NT2/D1 (cell line): ENCODE data around the gene GPAM.

Source experiments
- DNase-seq: peaks from one replicate; pipeline ENCODE4 v3.0.0-alpha.2; 2011; ENCODE audit warnings: low read depth, low spot score
- H3K27me3 ChIP-seq: 2 replicates; pipeline ENCODE4 v1.6.0; 2011; ENCODE audit warnings: mild to moderate bottlenecking; ENCODE audit not compliant: insufficient read length, insufficient read depth
- H3K36me3 ChIP-seq: 2 replicates; pipeline ENCODE4 v1.6.1; 2011; ENCODE audit warnings: mild to moderate bottlenecking, low read length, mixed read lengths; ENCODE audit not compliant: insufficient read depth, insufficient read length
- H3K4me1 ChIP-seq: 2 replicates; pipeline ENCODE4 v1.5.1; 2011; ENCODE audit not compliant: insufficient read depth, insufficient read length
- H3K4me3 ChIP-seq: 2 replicates; pipeline ENCODE4 v1.5.1; 2011; ENCODE audit warnings: low read depth; ENCODE audit not compliant: insufficient read length
- H3K9ac ChIP-seq: 2 replicates; pipeline ENCODE4 v1.6.0; 2011; ENCODE audit warnings: low read depth; ENCODE audit not compliant: insufficient read length
- H3K9me3 ChIP-seq: 2 replicates; pipeline ENCODE4 v1.5.1; 2011; ENCODE audit warnings: mild to moderate bottlenecking, low read length; ENCODE audit not compliant: insufficient read depth
- SUZ12 ChIP-seq: IDR thresholded peaks from 2 replicates; pipeline ENCODE4 v1.6.1; 2011; ENCODE audit not compliant: insufficient read length, insufficient read depth; ENCODE audit errors: extremely low read depth
- YY1 ChIP-seq: IDR thresholded peaks from 2 replicates; pipeline ENCODE4 v1.6.1; 2011; ENCODE audit not compliant: insufficient read length, insufficient read depth
- ZNF274 ChIP-seq: IDR thresholded peaks from 2 replicates; pipeline ENCODE4 v1.6.1; 2011; ENCODE audit warnings: mild to moderate bottlenecking, low read depth, low read length

Gene GPAM

DNA sequence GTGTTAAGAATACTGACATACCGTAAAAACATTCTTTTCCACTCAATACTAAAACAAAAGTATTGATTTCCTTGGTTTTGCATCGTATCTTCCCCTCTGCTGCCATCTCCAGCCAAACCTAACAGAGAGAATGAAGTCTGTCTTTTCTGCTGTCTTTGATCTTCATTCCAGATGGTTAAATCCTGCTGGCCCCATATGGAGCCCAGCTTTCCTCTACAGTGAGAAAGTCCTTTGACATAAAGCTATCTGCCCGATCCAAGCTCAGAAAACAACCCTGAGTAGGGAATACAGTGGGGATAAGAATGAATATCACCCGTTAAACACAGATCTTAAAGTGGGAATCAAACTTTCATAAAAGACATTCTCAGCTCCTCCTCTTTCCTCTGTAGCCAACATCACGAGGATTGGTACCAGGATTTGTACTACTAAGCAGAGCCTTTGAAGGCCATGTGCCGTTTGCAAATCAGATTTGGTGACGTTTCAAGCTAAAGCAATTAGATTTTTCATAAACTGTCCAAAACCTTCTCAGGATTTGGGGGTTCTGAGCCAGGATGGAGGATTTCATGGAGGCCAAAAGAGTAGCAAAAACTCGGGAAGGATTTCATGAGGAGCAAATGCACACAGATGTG, 30.8 kb upstream of the GPAM start:
- no peaks in the 10 kb centered on the region for H3K27me3 ChIP-seq
- no peaks in the 10 kb centered on the region for H3K4me1 ChIP-seq
- no peaks in the 10 kb centered on the region; the same call in 1 of the 2 replicates for H3K9me3 ChIP-seq
- DNase-seq: no peak
- H3K36me3 ChIP-seq: no peaks in the 10 kb centered on the region
- no peak overlapping the region for H3K9ac ChIP-seq
- TF ChIP-seq ZNF274: no peak
- no peak for TF ChIP-seq SUZ12
- TF ChIP-seq YY1: no peak
- H3K4me3 ChIP-seq: no peak overlapping the region

DNA sequence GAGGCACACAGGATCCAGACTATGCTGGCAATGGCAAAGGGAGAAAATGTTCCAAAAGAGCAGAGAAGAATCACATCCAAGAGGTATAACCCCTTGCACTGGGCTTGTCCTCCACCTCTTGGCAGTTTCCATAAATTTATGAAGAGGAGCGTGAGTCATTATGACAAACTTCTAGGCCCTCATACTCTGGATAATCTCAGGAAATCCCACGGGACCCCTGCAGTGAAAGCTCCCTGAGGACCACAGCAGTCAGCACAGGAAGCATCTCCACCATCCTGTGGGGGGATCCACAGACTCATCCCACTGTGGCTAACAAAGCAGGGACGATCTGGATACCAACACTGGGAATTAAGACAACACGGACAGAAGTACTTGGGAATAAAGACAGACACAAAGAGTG, 30.3 kb upstream of the GPAM start:
- Histone ChIP-seq H3K9me3 (no peaks in the 10 kb centered on the region), H3K27me3 (no peaks in the 10 kb centered on the region), H3K4me1 (no peaks in the 10 kb centered on the region), H3K4me3 (no peak overlapping the region), H3K36me3 (no peaks in the 10 kb centered on the region), H3K9ac (no peak overlapping the region)
- TF ChIP-seq YY1 (no peak), SUZ12 (no peak), ZNF274 (no peak)
- no peak for DNase-seq

DNA sequence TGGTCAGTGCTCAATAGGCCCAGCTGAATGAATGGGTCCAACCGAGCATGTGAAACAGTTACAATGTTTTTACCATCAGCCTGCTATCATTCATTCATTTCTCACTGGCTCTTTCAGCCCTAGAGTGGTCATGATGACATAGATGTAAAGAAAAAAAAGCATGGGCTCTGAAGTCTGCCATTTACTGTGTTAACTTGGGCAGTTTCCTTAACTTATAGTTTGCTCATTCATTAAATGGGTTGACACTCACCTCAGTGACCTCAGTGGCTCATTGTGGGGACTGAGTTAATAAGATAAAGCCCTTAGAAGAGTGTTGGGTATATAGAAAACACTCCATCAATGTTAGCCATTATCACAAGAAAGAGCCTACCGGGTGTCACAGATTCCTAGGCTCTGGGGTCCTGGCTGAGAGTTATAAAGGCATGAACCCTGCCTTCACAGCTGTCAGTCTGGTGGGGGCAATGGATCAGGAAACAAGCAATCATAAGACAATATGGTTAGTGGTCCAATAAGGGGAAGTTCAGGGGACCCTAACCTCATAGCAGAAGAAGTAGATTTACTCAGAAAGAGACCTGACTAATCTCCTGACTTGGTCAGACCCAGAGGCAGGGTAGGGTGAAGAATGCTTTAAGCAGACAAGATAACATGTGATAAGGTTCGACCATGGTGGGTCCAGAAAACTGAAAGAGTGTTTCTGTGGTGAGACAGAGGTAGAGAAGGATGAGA, 29.7 kb upstream of the GPAM start:
- H3K9me3 ChIP-seq: no peaks in the 10 kb centered on the region
- H3K36me3 ChIP-seq: no peaks in the 10 kb centered on the region
- H3K27me3 ChIP-seq: no peaks in the 10 kb centered on the region
- no peak for TF ChIP-seq SUZ12
- TF ChIP-seq ZNF274: no peak
- no peak for TF ChIP-seq YY1
- DNase-seq: no peak
- H3K4me1 ChIP-seq: no peaks in the 10 kb centered on the region
- H3K9ac ChIP-seq: no peak overlapping the region
- H3K4me3 ChIP-seq: no peak overlapping the region

DNA sequence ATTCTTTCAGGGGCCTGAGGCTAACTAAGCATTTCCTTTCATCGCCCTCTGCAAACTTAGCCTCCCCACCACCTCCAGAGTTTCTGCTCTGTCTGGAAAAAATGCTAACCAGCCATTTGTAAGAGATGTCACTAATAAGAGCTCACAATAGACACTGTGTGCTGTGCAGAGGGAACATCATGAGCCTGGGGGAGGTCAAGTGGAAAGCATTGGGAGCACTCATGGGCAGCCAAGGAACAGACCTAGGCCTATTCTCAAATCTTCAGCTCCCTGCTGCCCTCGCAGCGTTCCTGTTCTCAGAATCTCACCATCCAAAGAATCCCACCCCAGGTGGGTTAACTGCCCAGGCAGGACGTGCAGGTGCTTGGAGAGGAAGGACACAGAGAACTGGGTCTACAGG, 27.1 kb upstream of the GPAM start:
- TF ChIP-seq YY1 (no peak), ZNF274 (no peak), SUZ12 (no peak)
- no peak for DNase-seq
- Histone ChIP-seq H3K9me3 (no peaks in the 10 kb centered on the region), H3K4me3 (no peak overlapping the region), H3K27me3 (no peaks in the 10 kb centered on the region), H3K36me3 (no peaks in the 10 kb centered on the region), H3K9ac (no peak overlapping the region), H3K4me1 (no peaks in the 10 kb centered on the region)

DNA sequence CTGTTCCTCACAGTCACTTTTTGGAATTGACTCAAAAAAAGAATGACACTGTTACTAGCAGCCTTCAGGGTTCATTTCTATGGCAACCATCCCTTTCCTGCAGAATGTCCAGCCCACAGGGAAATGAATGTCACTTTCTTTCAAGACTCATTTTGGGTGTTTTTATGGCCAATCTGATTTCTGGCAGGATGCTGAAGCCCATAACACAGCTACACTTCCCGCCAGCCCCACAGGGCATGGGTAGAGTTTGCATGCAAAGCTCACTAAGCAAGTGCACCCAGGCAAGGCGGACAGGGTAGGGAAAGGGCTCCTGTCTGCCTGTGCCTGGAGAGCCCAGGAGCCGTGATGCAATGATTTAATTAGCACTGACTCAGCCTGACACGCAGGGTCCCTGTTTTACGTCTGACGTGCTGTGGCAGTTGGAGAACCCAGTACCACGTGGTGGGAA, 26.1 kb upstream of the GPAM start:
- TF ChIP-seq ZNF274 (no peak), YY1 (no peak), SUZ12 (no peak)
- H3K4me1 ChIP-seq: no peaks in the 10 kb centered on the region
- no peaks in the 10 kb centered on the region for H3K9me3 ChIP-seq
- H3K36me3 ChIP-seq: no peaks in the 10 kb centered on the region
- no peaks in the 10 kb centered on the region for H3K27me3 ChIP-seq
- DNase-seq: no peak
- no peak overlapping the region for H3K4me3 ChIP-seq
- no peak overlapping the region for H3K9ac ChIP-seq

DNA sequence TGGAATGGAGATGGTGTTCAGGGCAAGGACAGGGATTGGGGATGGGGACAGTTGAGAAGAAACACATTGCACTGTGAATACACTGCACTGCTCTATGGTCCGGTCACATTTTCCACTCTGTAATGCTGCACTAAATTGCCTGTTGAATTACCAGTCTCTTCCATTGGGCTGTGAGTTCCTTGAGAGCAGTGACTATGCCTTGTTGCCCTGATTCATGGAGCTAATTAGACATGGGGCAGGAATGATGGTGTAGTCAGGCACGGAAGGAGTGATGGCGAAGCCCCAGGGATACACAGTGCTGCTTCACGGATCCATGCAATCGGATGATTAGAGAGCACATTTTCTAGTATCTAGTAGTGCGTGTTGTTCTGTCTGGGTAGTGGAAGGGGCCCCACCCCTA, 25.4 kb upstream of the GPAM start:
- TF ChIP-seq SUZ12 (no peak), YY1 (no peak), ZNF274 (no peak)
- Histone ChIP-seq H3K9me3 (no peaks in the 10 kb centered on the region), H3K4me3 (no peak overlapping the region), H3K36me3 (no peaks in the 10 kb centered on the region), H3K27me3 (no peaks in the 10 kb centered on the region), H3K4me1 (no peaks in the 10 kb centered on the region), H3K9ac (no peak overlapping the region)
- no peak for DNase-seq

DNA sequence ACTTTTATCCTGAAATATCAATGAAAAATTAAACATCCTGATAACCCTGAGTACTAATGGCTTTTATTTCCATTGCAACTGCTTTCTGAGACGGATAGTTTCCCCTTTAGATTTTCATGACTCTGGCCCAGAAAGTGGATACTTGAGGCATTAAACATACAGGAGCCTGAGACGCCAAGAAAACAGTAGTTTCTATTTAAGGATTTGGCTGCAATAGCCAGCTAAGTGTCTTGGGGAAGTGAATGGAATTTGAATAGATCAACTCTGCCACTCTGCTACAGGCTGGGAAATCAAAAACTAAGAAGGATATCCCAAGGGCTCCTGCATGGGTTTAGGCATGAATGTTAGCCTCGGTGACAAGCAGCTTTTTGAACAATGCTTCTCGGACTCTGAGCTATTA, 24.7 kb upstream of the GPAM start:
- no peak overlapping the region for H3K9ac ChIP-seq
- H3K27me3 ChIP-seq: no peaks in the 10 kb centered on the region
- no peak overlapping the region for H3K4me3 ChIP-seq
- no peaks in the 10 kb centered on the region for H3K36me3 ChIP-seq
- DNase-seq: no peak
- H3K9me3 ChIP-seq: no peaks in the 10 kb centered on the region
- TF ChIP-seq YY1 (no peak), SUZ12 (no peak), ZNF274 (no peak)
- H3K4me1 ChIP-seq: no peaks in the 10 kb centered on the region
